MCF 10A (cell line): ENCODE measurements around the gene ANKRD23. TPM values are rescaled to one million over a fixed set of nuclear protein-coding genes. Genes with fewer than 3 reads are reported as not detected.

ENCODE experiments used
- BruUV-seq: library from RNA; stranded (reverse); fragments of 400-500 nt; replicated peaks from 2 replicates; lab custom pipeline; 2021; lab: Mats Ljungman, UMichigan
- CTCF ChIA-PET: fragments of 300-600 bp; sonication (Branson Sonifier 250); formaldehyde crosslinking; extraction: SDS; loops from one replicate; lab custom pipeline; 2021; ENCODE audit warnings: antibody characterized with exemption, inconsistent platforms; lab: Yijun Ruan, JAX
- POLR2A ChIA-PET: fragments of 300-600, 350-650 bp; sonication (Branson Sonifier 250); formaldehyde crosslinking; extraction: SDS; loops from one replicate; lab custom pipeline; 2020; ENCODE audit warnings: antibody characterized with exemption, inconsistent platforms; lab: Yijun Ruan, JAX
- DNase-seq: peaks from one replicate; pipeline ENCODE4 v3.0.0-alpha.2; 2018; ENCODE audit not compliant: unreplicated experiment
- H3K27ac Mint-ChIP-seq: one replicate; pipeline ENCODE4 v1.8.0; 2022; ENCODE audit warnings: mild to moderate bottlenecking, low read depth, mixed read lengths; ENCODE audit not compliant: unreplicated experiment
- H3K27me3 Mint-ChIP-seq: one replicate; pipeline ENCODE4 v1.8.0; 2022; ENCODE audit warnings: mixed read lengths; ENCODE audit not compliant: insufficient read depth, unreplicated experiment
- H3K36me3 Mint-ChIP-seq: one replicate; pipeline ENCODE4 v1.8.0; 2022; ENCODE audit warnings: mild to moderate bottlenecking, moderate library complexity, mixed read lengths; ENCODE audit not compliant: insufficient read depth, unreplicated experiment
- H3K4me1 Mint-ChIP-seq: one replicate; pipeline ENCODE4 v1.8.0; 2022; ENCODE audit warnings: mixed read lengths; ENCODE audit not compliant: insufficient read depth, unreplicated experiment
- H3K4me3 Mint-ChIP-seq: one replicate; pipeline ENCODE4 v1.8.0; 2022; ENCODE audit warnings: mild to moderate bottlenecking, moderate library complexity, mixed read lengths; ENCODE audit not compliant: unreplicated experiment
- H3K9me3 Mint-ChIP-seq: one replicate; pipeline ENCODE4 v1.8.0; 2022; ENCODE audit warnings: mixed read lengths; ENCODE audit not compliant: unreplicated experiment
- CTCF ChIP-seq: fragments of 200-600 bp; IDR thresholded peaks from one replicate; pipeline ENCODE4 v1.8.0; 2022; ENCODE audit warnings: antibody characterized with exemption, mild to moderate bottlenecking; ENCODE audit not compliant: unreplicated experiment
- intact Hi-C: fragments of 100-400 bp; cut with micrococcal nuclease; formaldehyde crosslinking; loops from 2 replicates; pipeline ENCODE4 v1.14.1; 2022
- total RNA-seq: library from RNA; stranded (reverse); gene quantifications from 2 replicates; pipeline ENCODE4 v1.2.3, GENCODE V29; 2022

ANKRD23 gene
- total RNA-seq, 1 experiment from 2014 or later: 3.4 TPM

- POLR2A ChIA-PET: interaction anchor here (0.6 to 4.6 kb wide), 8 partner anchors 11 to 1781 kb away, joined by 3 to 53 read pairs (median 9); partner anchors contain the start of genes ANKRD36, ANKRD39 and CNNM3
- peak overlapping the region; percentile 63 for H3K27ac Mint-ChIP-seq
- no peaks in the 10 kb centered on the region for H3K9me3 Mint-ChIP-seq
- CTCF ChIA-PET: interaction anchor here (0.5 to 5.8 kb wide), 14 partner anchors 11 to 662 kb away, joined by 3 to 30 read pairs (median 4); partner anchors contain the start of gene ANKRD39
- DNase-seq: peak; percentile 87
- no peaks in the 10 kb centered on the region for H3K36me3 Mint-ChIP-seq
- peak; percentile 82 for TF ChIP-seq CTCF
- intact Hi-C loops: loop anchor here (2.0 kb wide), 1 partner anchor 48 kb away; no protein-coding TSS in a partner anchor
- peaks cover 5% of the 10 kb centered on the region for H3K4me1 Mint-ChIP-seq
- peak overlapping the region; percentile 78 for H3K4me3 Mint-ChIP-seq
- H3K27me3 Mint-ChIP-seq: no peaks in the 10 kb centered on the region
- BruUV-seq: no TSS peak
Observed at GRCh38 chr2:96868555-96869280, 24.9 kb upstream of the ANKRD23 start.

GRCh38 chr2:96867756-96868554, 24.1 kb upstream of the ANKRD23 start:
- H3K9me3 Mint-ChIP-seq: no peaks in the 10 kb centered on the region
- peaks cover 5% of the 10 kb centered on the region for H3K4me1 Mint-ChIP-seq
- POLR2A ChIA-PET: interaction anchor here (1.2 to 4.6 kb wide), 6 partner anchors 10 to 245 kb away, joined by 7 to 53 read pairs (median 10); partner anchors contain the start of genes ANKRD36, ANKRD39 and CNNM3
- peak overlapping the region; percentile 78 for H3K4me3 Mint-ChIP-seq
- peaks cover 5% of the 10 kb centered on the region for H3K36me3 Mint-ChIP-seq
- DNase-seq: no peak
- intact Hi-C loops: loop anchor here (2.0 kb wide), 1 partner anchor 49 kb away; no protein-coding TSS in a partner anchor
- TSS peak; percentile 66 for BruUV-seq
- peak overlapping the region; percentile 63 for H3K27ac Mint-ChIP-seq
- H3K27me3 Mint-ChIP-seq: no peaks in the 10 kb centered on the region
- TF ChIP-seq CTCF: no peak
- CTCF ChIA-PET: interaction anchor here (0.6 to 5.8 kb wide), 12 partner anchors 10 to 334 kb away, joined by 3 to 30 read pairs (median 4); partner anchors contain the start of gene ANKRD39

- H3K4me1 Mint-ChIP-seq: peaks cover 5% of the 10 kb centered on the region
- POLR2A ChIA-PET: interaction anchor here (1.7 to 4.6 kb wide), 2 partner anchors 10 to 84 kb away, joined by 8 to 53 read pairs; partner anchors contain the start of gene ANKRD39
- no peak for DNase-seq
- H3K27me3 Mint-ChIP-seq: no peaks in the 10 kb centered on the region
- intact Hi-C loops: no loop called here
- no peak for TF ChIP-seq CTCF
- peak overlapping the region; percentile 63 for H3K27ac Mint-ChIP-seq
- CTCF ChIA-PET: interaction anchor here (0.5 to 5.8 kb wide), 6 partner anchors 9 to 333 kb away, joined by 3 to 30 read pairs (median 4); partner anchors contain the start of gene ANKRD39
- no peaks in the 10 kb centered on the region for H3K9me3 Mint-ChIP-seq
- peak overlapping the region; percentile 78 for H3K4me3 Mint-ChIP-seq
- no TSS peak for BruUV-seq
- H3K36me3 Mint-ChIP-seq: peaks cover 13% of the 10 kb centered on the region
Observed at GRCh38 chr2:96866986-96867755, 23.4 kb upstream of the ANKRD23 start.
